SK-N-SH treated with all-trans-retinoic acid at 6 μM for 48 hours (cell line): ENCODE results near the gene CCDC186.

Experiments used
- ATAC-seq: fragments of 200-7000 bp; cut with Tn5 transposase; 3 replicates; pipeline ENCODE4 v1.9.1; 2020; ENCODE audit warnings: mild to moderate bottlenecking, moderate library complexity
- ARNTL ChIP-seq: fragments of 450-650 bp; formaldehyde crosslinking; IDR thresholded peaks from 2 replicates; pipeline ENCODE4 v1.5.0; 2020; ENCODE audit warnings: low read depth, mild to moderate bottlenecking, moderate library complexity, borderline replicate concordance
- BACH2 ChIP-seq: fragments of 250-450 bp; sonication (Bioruptor Pico); IDR thresholded peaks from 2 replicates; pipeline ENCODE4 v1.9.0; 2021; ENCODE audit warnings: mild to moderate bottlenecking, borderline replicate concordance
- ESRRG ChIP-seq: fragments of 250-450 bp; sonication (Bioruptor Pico); IDR thresholded peaks from 2 replicates; pipeline ENCODE4 v1.6.1; 2021; ENCODE audit warnings: mild to moderate bottlenecking
- ISL1 ChIP-seq: fragments of 250-450 bp; sonication (Bioruptor Pico); IDR thresholded peaks from 2 replicates; pipeline ENCODE4 v2.1.2; 2022; ENCODE audit warnings: mild to moderate bottlenecking, moderate library complexity
- OSR1 ChIP-seq: fragments of 250-450 bp; sonication (Bioruptor Pico); IDR thresholded peaks from 2 replicates; pipeline ENCODE4 v1.8.0; 2022; ENCODE audit warnings: moderate library complexity, mild to moderate bottlenecking, inconsistent platforms
- PPARA ChIP-seq: fragments of 250-450 bp; sonication (Bioruptor Pico); IDR thresholded peaks from 2 replicates; pipeline ENCODE4 v1.5.0; 2020; ENCODE audit warnings: mild to moderate bottlenecking, borderline replicate concordance
- RARB ChIP-seq: fragments of 250-450 bp; sonication (Bioruptor Pico); IDR thresholded peaks from 2 replicates; pipeline ENCODE4 v1.8.0; 2021; ENCODE audit warnings: mild to moderate bottlenecking, moderate library complexity
- SNAI2 ChIP-seq: fragments of 250-450 bp; sonication (Bioruptor Pico); IDR thresholded peaks from 2 replicates; pipeline ENCODE4 v1.5.0; 2020; ENCODE audit warnings: mild to moderate bottlenecking, moderate library complexity
- TOX ChIP-seq: fragments of 250-450 bp; sonication (Bioruptor Pico); IDR thresholded peaks from 2 replicates; pipeline ENCODE4 v1.8.0; 2021; ENCODE audit warnings: mild to moderate bottlenecking, moderate library complexity, borderline replicate concordance
- ZC3H10 ChIP-seq: fragments of 250-450 bp; sonication (Bioruptor Pico); IDR thresholded peaks from 2 replicates; pipeline ENCODE4 v1.5.1; 2021; ENCODE audit warnings: mild to moderate bottlenecking, moderate library complexity
- ZFP3 ChIP-seq: fragments of 250-450 bp; sonication (Bioruptor Pico); IDR thresholded peaks from 2 replicates; pipeline ENCODE4 v1.5.0; 2020; ENCODE audit warnings: mild to moderate bottlenecking, moderate library complexity
- ZFP30 ChIP-seq: fragments of 450-650 bp; formaldehyde crosslinking; IDR thresholded peaks from 2 replicates; pipeline ENCODE4 v1.5.0; 2022; ENCODE audit warnings: mild to moderate bottlenecking, moderate library complexity
- ZNF565 ChIP-seq: fragments of 450-650 bp; formaldehyde crosslinking; conservative IDR thresholded peaks from 2 replicates; pipeline ENCODE4 v1.5.0; 2020; ENCODE audit warnings: low read depth, mild to moderate bottlenecking, moderate library complexity
- ZNF70 ChIP-seq: fragments of 450-650 bp; formaldehyde crosslinking; IDR thresholded peaks from 2 replicates; pipeline ENCODE4 v1.5.0; 2020; ENCODE audit warnings: mild to moderate bottlenecking, moderate library complexity
- ZNF8 ChIP-seq: fragments of 450-650 bp; formaldehyde crosslinking; IDR thresholded peaks from 2 replicates; pipeline ENCODE4 v1.5.0; 2020; ENCODE audit warnings: mild to moderate bottlenecking, moderate library complexity
- TF ChIP-seq, protein P1 (sequence below): fragments of 250-450 bp; sonication (Bioruptor Pico); IDR thresholded peaks from 2 replicates; pipeline ENCODE4 v1.5.1; 2020; ENCODE audit warnings: low read depth, mild to moderate bottlenecking, moderate library complexity
- TF ChIP-seq, protein P2 (sequence below): fragments of 250-450 bp; sonication (Bioruptor Pico); IDR thresholded peaks from 2 replicates; pipeline ENCODE4 v1.5.1; 2021; ENCODE audit warnings: mild to moderate bottlenecking, moderate library complexity
- TF ChIP-seq, protein P3 (sequence below): fragments of 250-450 bp; sonication (Bioruptor Pico); IDR thresholded peaks from 2 replicates; pipeline ENCODE4 v1.5.0; 2020; ENCODE audit warnings: mild to moderate bottlenecking, moderate library complexity
- TF ChIP-seq, protein P4 (sequence below): fragments of 250-450 bp; sonication (Bioruptor Pico); IDR thresholded peaks from 2 replicates; pipeline ENCODE4 v1.8.0; 2021; ENCODE audit warnings: low read depth, mild to moderate bottlenecking, moderate library complexity, borderline replicate concordance
- TF ChIP-seq, protein P5 (sequence below): fragments of 250-450 bp; sonication (Bioruptor Pico); IDR thresholded peaks from 2 replicates; pipeline ENCODE4 v1.8.0; 2020; ENCODE audit warnings: mild to moderate bottlenecking, moderate library complexity, borderline replicate concordance

The CCDC186 gene

DNA sequence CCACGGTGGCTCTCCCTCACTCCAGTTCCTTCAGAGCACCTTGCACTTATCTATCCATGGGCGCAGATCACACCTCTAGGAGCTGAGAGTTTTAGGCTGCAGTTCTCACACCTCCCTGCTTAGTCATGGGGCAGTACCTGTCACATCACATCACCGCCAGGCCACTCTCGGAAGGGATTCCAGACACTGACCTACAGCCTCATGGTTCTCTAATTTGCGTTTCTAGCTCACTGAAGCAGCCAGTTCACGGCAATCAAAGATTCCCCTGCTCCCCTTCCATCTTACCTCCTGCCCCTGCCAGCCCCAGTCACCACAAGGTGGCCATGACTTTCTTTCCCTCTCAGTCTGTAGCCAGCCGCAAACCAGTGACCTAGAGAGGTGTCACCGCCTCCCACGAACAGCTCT is 96.2 kb downstream of the CCDC186 start:
- ATAC-seq, result no peak

DNA sequence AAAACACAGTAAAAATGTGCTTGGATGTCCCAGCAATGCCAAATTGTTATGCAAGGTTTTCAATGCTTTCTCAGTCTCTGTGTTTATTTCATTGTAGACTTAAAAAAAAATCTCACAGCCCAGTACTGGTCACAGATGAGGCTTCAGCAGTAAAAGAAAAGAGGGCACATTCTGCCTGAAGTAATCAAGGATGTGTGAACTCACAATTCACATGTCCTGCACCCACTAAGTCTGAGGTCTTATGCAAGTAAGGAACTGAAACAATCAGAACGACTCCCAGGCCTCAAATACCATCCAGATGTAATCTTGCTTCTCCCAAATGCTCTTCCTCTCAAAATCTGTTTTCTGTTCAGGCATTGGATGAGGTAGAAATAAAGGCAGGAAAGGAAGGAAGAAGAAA is 96.7 kb downstream of the CCDC186 start:
- ATAC-seq, result no peak
- TF ChIP-seq ZFP30 (no peak), TOX (CRISPR knock-in tag) (no peak), ZNF70 (CRISPR knock-in tag) (no peak), SNAI2 (CRISPR knock-in tag) (no peak), PPARA (no peak)
- TF ChIP-seq, protein P1, sequence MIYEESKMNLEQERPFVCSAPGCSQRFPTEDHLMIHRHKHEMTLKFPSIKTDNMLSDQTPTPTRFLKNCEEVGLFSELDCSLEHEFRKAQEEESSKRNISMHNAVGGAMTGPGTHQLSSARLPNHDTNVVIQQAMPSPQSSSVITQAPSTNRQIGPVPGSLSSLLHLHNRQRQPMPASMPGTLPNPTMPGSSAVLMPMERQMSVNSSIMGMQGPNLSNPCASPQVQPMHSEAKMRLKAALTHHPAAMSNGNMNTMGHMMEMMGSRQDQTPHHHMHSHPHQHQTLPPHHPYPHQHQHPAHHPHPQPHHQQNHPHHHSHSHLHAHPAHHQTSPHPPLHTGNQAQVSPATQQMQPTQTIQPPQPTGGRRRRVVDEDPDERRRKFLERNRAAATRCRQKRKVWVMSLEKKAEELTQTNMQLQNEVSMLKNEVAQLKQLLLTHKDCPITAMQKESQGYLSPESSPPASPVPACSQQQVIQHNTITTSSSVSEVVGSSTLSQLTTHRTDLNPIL (CRISPR knock-in tag), result no peak
- TF ChIP-seq, protein P2, sequence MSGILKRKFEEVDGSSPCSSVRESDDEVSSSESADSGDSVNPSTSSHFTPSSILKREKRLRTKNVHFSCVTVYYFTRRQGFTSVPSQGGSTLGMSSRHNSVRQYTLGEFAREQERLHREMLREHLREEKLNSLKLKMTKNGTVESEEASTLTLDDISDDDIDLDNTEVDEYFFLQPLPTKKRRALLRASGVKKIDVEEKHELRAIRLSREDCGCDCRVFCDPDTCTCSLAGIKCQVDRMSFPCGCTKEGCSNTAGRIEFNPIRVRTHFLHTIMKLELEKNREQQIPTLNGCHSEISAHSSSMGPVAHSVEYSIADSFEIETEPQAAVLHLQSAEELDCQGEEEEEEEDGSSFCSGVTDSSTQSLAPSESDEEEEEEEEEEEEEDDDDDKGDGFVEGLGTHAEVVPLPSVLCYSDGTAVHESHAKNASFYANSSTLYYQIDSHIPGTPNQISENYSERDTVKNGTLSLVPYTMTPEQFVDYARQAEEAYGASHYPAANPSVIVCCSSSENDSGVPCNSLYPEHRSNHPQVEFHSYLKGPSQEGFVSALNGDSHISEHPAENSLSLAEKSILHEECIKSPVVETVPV (CRISPR knock-in tag), result no peak

More for the DNA sequence above, 96.2 kb downstream of the CCDC186 start:
- TF ChIP-seq SNAI2 (CRISPR knock-in tag), result no peak
- no peak for TF ChIP-seq RARB
- TF ChIP-seq BACH2 (CRISPR knock-in tag), result no peak
- no peak for TF ChIP-seq ZNF8 (CRISPR knock-in tag)
- TF ChIP-seq, protein P3, sequence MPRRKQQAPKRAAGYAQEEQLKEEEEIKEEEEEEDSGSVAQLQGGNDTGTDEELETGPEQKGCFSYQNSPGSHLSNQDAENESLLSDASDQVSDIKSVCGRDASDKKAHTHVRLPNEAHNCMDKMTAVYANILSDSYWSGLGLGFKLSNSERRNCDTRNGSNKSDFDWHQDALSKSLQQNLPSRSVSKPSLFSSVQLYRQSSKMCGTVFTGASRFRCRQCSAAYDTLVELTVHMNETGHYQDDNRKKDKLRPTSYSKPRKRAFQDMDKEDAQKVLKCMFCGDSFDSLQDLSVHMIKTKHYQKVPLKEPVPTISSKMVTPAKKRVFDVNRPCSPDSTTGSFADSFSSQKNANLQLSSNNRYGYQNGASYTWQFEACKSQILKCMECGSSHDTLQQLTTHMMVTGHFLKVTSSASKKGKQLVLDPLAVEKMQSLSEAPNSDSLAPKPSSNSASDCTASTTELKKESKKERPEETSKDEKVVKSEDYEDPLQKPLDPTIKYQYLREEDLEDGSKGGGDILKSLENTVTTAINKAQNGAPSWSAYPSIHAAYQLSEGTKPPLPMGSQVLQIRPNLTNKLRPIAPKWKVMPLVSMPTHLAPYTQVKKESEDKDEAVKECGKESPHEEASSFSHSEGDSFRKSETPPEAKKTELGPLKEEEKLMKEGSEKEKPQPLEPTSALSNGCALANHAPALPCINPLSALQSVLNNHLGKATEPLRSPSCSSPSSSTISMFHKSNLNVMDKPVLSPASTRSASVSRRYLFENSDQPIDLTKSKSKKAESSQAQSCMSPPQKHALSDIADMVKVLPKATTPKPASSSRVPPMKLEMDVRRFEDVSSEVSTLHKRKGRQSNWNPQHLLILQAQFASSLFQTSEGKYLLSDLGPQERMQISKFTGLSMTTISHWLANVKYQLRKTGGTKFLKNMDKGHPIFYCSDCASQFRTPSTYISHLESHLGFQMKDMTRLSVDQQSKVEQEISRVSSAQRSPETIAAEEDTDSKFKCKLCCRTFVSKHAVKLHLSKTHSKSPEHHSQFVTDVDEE (CRISPR knock-in tag), result no peak
- no peak for TF ChIP-seq ZNF70 (CRISPR knock-in tag)
- no peak for TF ChIP-seq ESRRG (CRISPR knock-in tag)
- TF ChIP-seq OSR1 (CRISPR knock-in tag), result no peak
- TF ChIP-seq ISL1, result no peak
- TF ChIP-seq, protein P4, sequence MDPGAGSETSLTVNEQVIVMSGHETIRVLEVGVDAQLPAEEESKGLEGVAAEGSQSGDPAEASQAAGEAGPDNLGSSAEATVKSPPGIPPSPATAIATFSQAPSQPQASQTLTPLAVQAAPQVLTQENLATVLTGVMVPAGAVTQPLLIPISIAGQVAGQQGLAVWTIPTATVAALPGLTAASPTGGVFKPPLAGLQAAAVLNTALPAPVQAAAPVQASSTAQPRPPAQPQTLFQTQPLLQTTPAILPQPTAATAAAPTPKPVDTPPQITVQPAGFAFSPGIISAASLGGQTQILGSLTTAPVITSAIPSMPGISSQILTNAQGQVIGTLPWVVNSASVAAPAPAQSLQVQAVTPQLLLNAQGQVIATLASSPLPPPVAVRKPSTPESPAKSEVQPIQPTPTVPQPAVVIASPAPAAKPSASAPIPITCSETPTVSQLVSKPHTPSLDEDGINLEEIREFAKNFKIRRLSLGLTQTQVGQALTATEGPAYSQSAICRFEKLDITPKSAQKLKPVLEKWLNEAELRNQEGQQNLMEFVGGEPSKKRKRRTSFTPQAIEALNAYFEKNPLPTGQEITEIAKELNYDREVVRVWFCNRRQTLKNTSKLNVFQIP (CRISPR knock-in tag), result no peak
- TF ChIP-seq, protein P2 (CRISPR knock-in tag), result no peak
- TF ChIP-seq, protein P5, sequence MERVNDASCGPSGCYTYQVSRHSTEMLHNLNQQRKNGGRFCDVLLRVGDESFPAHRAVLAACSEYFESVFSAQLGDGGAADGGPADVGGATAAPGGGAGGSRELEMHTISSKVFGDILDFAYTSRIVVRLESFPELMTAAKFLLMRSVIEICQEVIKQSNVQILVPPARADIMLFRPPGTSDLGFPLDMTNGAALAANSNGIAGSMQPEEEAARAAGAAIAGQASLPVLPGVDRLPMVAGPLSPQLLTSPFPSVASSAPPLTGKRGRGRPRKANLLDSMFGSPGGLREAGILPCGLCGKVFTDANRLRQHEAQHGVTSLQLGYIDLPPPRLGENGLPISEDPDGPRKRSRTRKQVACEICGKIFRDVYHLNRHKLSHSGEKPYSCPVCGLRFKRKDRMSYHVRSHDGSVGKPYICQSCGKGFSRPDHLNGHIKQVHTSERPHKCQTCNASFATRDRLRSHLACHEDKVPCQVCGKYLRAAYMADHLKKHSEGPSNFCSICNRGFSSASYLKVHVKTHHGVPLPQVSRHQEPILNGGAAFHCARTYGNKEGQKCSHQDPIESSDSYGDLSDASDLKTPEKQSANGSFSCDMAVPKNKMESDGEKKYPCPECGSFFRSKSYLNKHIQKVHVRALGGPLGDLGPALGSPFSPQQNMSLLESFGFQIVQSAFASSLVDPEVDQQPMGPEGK (CRISPR knock-in tag), result no peak
- TF ChIP-seq ZC3H10 (CRISPR knock-in tag), result no peak

DNA sequence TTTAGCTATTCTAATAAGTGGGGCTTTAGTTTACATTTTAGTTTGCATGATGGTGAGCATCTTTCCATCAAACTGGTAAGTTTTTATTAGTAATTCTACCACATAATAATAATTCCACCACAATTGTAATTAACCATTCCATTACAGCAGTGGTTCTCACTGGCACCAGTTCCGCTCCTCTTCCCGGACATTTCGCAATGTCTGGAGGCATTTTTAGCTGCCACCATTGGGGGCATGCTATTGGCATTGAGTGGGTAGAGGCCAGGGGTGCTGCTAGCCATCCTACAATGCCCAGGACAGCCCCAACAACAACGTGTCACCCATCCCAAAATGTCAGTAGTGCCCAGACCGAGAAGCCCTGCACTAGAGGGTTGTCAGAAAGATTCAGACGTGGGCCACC is 98.9 kb downstream of the CCDC186 start:
- no peak for ATAC-seq
- TF ChIP-seq, protein P3 (CRISPR knock-in tag), result no peak
- TF ChIP-seq ARNTL (CRISPR knock-in tag), result no peak
- no peak for TF ChIP-seq BACH2 (CRISPR knock-in tag)
- TF ChIP-seq, protein P5 (CRISPR knock-in tag), result no peak
- no peak for TF ChIP-seq ZNF565 (CRISPR knock-in tag)
- no peak for TF ChIP-seq ZC3H10 (CRISPR knock-in tag)
- no peak for TF ChIP-seq ZFP3 (CRISPR knock-in tag)
- TF ChIP-seq, protein P1 (CRISPR knock-in tag), result no peak
- no peak for TF ChIP-seq ZFP30
- TF ChIP-seq ZNF70 (CRISPR knock-in tag), result no peak
- TF ChIP-seq SNAI2 (CRISPR knock-in tag), result no peak
